ENCODE data around the gene NR2F1.

Gene NR2F1

DNA sequence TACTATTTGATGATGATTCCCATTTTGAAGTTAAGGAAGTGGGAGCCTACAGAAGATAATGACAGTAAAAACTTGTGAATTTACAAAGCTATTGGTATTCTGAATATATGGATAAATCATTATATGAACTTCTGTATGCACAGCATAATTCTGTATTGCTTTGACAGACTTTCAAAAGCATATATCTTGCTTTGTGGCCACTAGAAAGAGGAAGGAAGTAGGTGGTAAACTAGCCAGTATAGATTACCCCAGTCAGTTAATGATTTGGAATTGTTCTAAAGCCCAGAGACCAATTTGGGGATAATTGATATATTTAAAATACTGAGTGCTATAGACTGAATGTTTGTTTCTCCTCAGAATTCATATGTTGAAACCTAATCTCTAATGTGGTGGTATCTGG is 53.0 kb downstream of the NR2F1 start:
- no peak for DNase-seq (ENCODE audit: low spot score)

DNA sequence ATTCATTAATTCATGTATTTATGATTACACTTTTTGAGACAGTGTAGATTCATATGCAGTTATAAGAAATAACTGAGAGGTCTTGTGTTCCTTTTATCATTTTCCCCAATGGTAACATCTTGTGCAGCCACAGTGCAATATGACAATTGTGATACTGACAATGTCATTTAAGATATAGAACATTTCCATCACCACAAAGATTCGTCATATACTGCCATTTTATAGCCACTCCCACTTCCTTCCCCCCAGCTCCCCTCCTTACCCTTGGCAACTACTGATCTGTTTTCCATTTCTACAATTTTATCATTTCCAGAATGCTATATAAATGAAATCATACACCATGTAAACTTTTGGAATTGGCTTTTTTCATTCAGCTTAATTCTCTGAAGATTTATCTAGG is 53.8 kb downstream of the NR2F1 start:
- DNase-seq (ENCODE audit: low spot score) = no peak

DNA sequence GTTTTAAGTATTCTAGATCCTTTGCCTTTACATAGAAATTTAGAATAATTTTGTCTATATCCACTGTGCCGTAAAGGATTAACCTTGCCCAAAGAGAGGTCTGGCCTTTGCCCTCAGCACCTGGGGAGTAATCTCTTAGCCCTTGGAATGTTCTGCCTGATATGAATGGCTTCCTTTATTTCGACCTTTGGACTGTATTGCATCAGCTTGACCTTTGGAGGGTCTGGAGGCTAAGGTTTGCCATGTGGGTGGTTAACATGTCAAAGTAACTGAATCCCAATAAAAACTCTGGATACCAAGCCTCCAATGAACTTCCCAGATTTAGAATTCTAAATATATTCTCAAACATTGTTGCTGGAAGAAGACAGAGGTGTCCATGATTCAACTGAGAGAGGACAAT is 54.7 kb downstream of the NR2F1 start:
- DNase-seq (ENCODE audit: low spot score) = no peak

DNA sequence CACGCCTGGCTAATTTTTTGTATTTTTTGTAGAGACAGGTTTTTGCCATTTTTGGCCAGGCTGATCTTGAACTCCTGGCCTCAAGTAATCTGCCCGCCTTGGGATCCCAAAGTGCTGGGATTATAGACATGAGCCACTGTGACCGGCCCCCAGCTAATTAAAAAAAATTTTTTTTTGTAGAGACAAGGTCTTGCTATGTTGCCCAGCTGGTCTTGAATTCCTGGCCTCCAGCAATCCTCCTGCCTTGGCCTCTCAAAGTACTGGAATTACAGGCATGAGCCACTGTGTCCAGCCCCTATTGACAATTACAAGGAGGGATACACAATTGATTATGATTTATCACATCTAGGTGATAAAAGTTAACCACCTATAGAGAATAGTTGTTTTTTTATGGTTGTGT is 59.5 kb downstream of the NR2F1 start:
- DNase-seq (ENCODE audit: low spot score) = no peak

All from SK-N-DZ (cell line).